Lower lobe of right lung (tissue), 2 donors: ENCODE measurements around the gene GMDS. TPM values are rescaled to one million over a fixed set of nuclear protein-coding genes. Genes with fewer than 3 reads are reported as not detected.

Experiments used
- ATAC-seq, 2 donors: fragments of 200-7000 bp; cut with Tn5 transposase; one replicate each; pipeline ENCODE4 v1.9.1; 2020 to 2022; ENCODE audit warnings: mild to moderate bottlenecking in 2 of 2, moderate library complexity in 2 of 2
- DNase-seq: peaks from one replicate; pipeline ENCODE4 v3.0.0-alpha.2; 2020
- H3K27ac ChIP-seq: fragments of 200-600 bp; one replicate; pipeline ENCODE4 v1.8.0; 2022
- H3K27me3 ChIP-seq: fragments of 200-600 bp; one replicate; pipeline ENCODE4 v1.8.0; 2022; ENCODE audit warnings: low read depth
- H3K36me3 ChIP-seq: fragments of 200-600 bp; one replicate; pipeline ENCODE4 v1.8.0; 2022; ENCODE audit warnings: mild to moderate bottlenecking
- H3K4me1 ChIP-seq: fragments of 200-600 bp; one replicate; pipeline ENCODE4 v1.8.0; 2022
- H3K4me3 ChIP-seq: fragments of 200-600 bp; one replicate; pipeline ENCODE4 v1.8.0; 2022; ENCODE audit warnings: mild to moderate bottlenecking
- H3K9me3 ChIP-seq: fragments of 200-600 bp; one replicate; pipeline ENCODE4 v1.8.0; 2022
- CTCF ChIP-seq: fragments of 200-600 bp; IDR thresholded peaks from one replicate; pipeline ENCODE4 v1.8.0; 2022; ENCODE audit warnings: antibody characterized with exemption, mild to moderate bottlenecking
- intact Hi-C: fragments of 100-400 bp; cut with DNase I; formaldehyde crosslinking; loops from one replicate; pipeline ENCODE4 v1.11.0; 2022
- total RNA-seq: library from RNA; stranded (reverse); fragmentation: NEBNext Ultra II Directional; extraction: Animal tissue kit (Norgen Biotek cat#: 25700); gene quantifications from one replicate; pipeline ENCODE4 v1.2.1, GENCODE V29; 2021
- donor health status: DM: no; HTN: yes; CAD: no; lungs with severe emphysema.

The GMDS gene
- total RNA-seq, 1 donor from 2014 or later: 12.7 TPM

GRCh38 chr6:1712451-1712850 is 533.0 kb downstream of the GMDS start:
- Histone ChIP-seq H3K4me1 (no peaks in the 10 kb centered on the region), H3K27ac (no peak overlapping the region), H3K36me3 (no peaks in the 10 kb centered on the region), H3K27me3 (no peaks in the 10 kb centered on the region), H3K4me3 (no peak overlapping the region), H3K9me3 (no peaks in the 10 kb centered on the region)
- TF ChIP-seq CTCF: no peak
- DNase-seq: no peak
- intact Hi-C loops: no loop called here
- no peak for ATAC-seq

GRCh38 chr6:1711136-1711535 is 534.3 kb downstream of the GMDS start:
- H3K4me3 ChIP-seq: no peak overlapping the region
- DNase-seq (no peak), ATAC-seq (no peak)
- no peaks in the 10 kb centered on the region for H3K36me3 ChIP-seq
- H3K27ac ChIP-seq: no peak overlapping the region
- no peaks in the 10 kb centered on the region for H3K4me1 ChIP-seq
- no peaks in the 10 kb centered on the region for H3K9me3 ChIP-seq
- TF ChIP-seq CTCF: no peak
- no peaks in the 10 kb centered on the region for H3K27me3 ChIP-seq
- intact Hi-C loops: no loop called here

GRCh38 chr6:1709234-1709641 is 536.2 kb downstream of the GMDS start:
- intact Hi-C loops: no loop called here
- no peaks in the 10 kb centered on the region for H3K36me3 ChIP-seq
- H3K4me3 ChIP-seq: no peak overlapping the region
- H3K27ac ChIP-seq: no peak overlapping the region
- ATAC-seq (peak; percentile 68 to 89), DNase-seq (peak; percentile 79)
- no peaks in the 10 kb centered on the region for H3K4me1 ChIP-seq
- H3K9me3 ChIP-seq: no peaks in the 10 kb centered on the region
- H3K27me3 ChIP-seq: no peaks in the 10 kb centered on the region
- TF ChIP-seq CTCF: no peak

GRCh38 chr6:1708820-1709219 is 536.6 kb downstream of the GMDS start:
- no peak for ATAC-seq
- H3K27ac ChIP-seq: no peak overlapping the region
- H3K36me3 ChIP-seq: no peaks in the 10 kb centered on the region
- no peaks in the 10 kb centered on the region for H3K4me1 ChIP-seq
- no peak for DNase-seq
- H3K9me3 ChIP-seq: no peaks in the 10 kb centered on the region
- no peaks in the 10 kb centered on the region for H3K27me3 ChIP-seq
- no peak overlapping the region for H3K4me3 ChIP-seq
- intact Hi-C loops: no loop called here
- no peak for TF ChIP-seq CTCF

GRCh38 chr6:1708122-1708521 is 537.3 kb downstream of the GMDS start:
- H3K4me1 ChIP-seq: no peaks in the 10 kb centered on the region
- H3K4me3 ChIP-seq: no peak overlapping the region
- H3K27ac ChIP-seq: no peak overlapping the region
- no peak for TF ChIP-seq CTCF
- H3K27me3 ChIP-seq: no peaks in the 10 kb centered on the region
- DNase-seq: no peak
- no peaks in the 10 kb centered on the region for H3K9me3 ChIP-seq
- H3K36me3 ChIP-seq: no peaks in the 10 kb centered on the region
- ATAC-seq: no peak
- intact Hi-C loops: no loop called here

GRCh38 chr6:1705630-1706029 is 539.8 kb downstream of the GMDS start:
- Histone ChIP-seq H3K4me3 (no peak overlapping the region), H3K36me3 (no peaks in the 10 kb centered on the region), H3K27ac (no peak overlapping the region), H3K9me3 (no peaks in the 10 kb centered on the region), H3K27me3 (no peaks in the 10 kb centered on the region), H3K4me1 (no peaks in the 10 kb centered on the region)
- no peak for TF ChIP-seq CTCF
- intact Hi-C loops: no loop called here
- DNase-seq (no peak), ATAC-seq (no peak)
